Common myeloid progenitor, CD34-positive (primary cell): ENCODE measurements around the gene APRT.

Experiments
- CTCF ChIA-PET: fragments of 350-600 bp; sonication (Branson Sonifier 250); formaldehyde crosslinking; loops from one replicate; lab custom pipeline; 2021; ENCODE audit warnings: antibody characterized with exemption; lab: Charles Lee
- POLR2A ChIA-PET: fragments of 350-600 bp; sonication (Branson Sonifier 250); formaldehyde crosslinking; loops from one replicate; lab custom pipeline; 2021; ENCODE audit warnings: antibody characterized with exemption; lab: Charles Lee
- DNase-seq, 3 donors: peaks; one replicate each; pipeline versions ENCODE4 v3.0.0 to v3.0.0-alpha.2; 2013
- H3K27ac ChIP-seq, 2 experiments: 1 replicate in 1 of 2; 2 replicates in 1 of 2; pipeline ENCODE4 v1.7.0; 2013; ENCODE audit warnings: inconsistent platforms in 2 of 2, low read length in 2 of 2, mild to moderate bottlenecking in 2 of 2, low read depth in 1 of 2, moderate library complexity in 1 of 2; ENCODE audit not compliant: severe bottlenecking in 2 of 2, insufficient read depth in 1 of 2, poor library complexity in 1 of 2
- H3K27me3 ChIP-seq, 5 experiments: replicated peaks in 2 of 5; 1 replicate in 3 of 5; 2 replicates in 2 of 5; pipeline versions ENCODE4 v1.6.1 to v1.7.0; 2013; ENCODE audit warnings: low read length in 4 of 5, mild to moderate bottlenecking in 2 of 5, moderate library complexity in 2 of 5, inconsistent platforms in 1 of 5; ENCODE audit not compliant: insufficient read depth in 5 of 5, control insufficient read depth in 4 of 5
- H3K36me3 ChIP-seq, 4 experiments: 1 replicate in 2 of 4; 2 replicates in 2 of 4; pipeline versions ENCODE4 v1.6.1 to v1.7.0; 2013; ENCODE audit warnings: low read length in 3 of 4, control low read depth in 1 of 4, mild to moderate bottlenecking in 1 of 4; ENCODE audit not compliant: control insufficient read depth in 4 of 4, insufficient read depth in 4 of 4
- H3K4me1 ChIP-seq, 4 experiments: 1 replicate in 3 of 4; 2 replicates in 1 of 4; pipeline versions ENCODE4 v1.6.1 to v1.7.1; 2013; ENCODE audit warnings: low read length in 3 of 4, mild to moderate bottlenecking in 3 of 4, control low read depth in 1 of 4, inconsistent platforms in 1 of 4, moderate library complexity in 1 of 4; ENCODE audit not compliant: control insufficient read depth in 4 of 4, insufficient read depth in 4 of 4; ENCODE audit errors: control extremely low read depth in 1 of 4
- H3K4me3 ChIP-seq, 7 experiments: 1 replicate in 4 of 7; 2 replicates in 3 of 7; pipeline versions ENCODE4 v1.5.1 to v1.7.0; 2013; ENCODE audit warnings: mild to moderate bottlenecking in 7 of 7, low read length in 6 of 7, moderate library complexity in 6 of 7, inconsistent platforms in 2 of 7, low read depth in 2 of 7, control low read depth in 1 of 7; ENCODE audit not compliant: insufficient read depth in 4 of 7, control insufficient read depth in 1 of 7; ENCODE audit errors: extremely low read depth in 1 of 7
- H3K9me3 ChIP-seq, 5 experiments: 1 replicate in 4 of 5; 2 replicates in 1 of 5; pipeline versions ENCODE4 v1.6.1 to v1.7.1; 2013; ENCODE audit warnings: low read length in 4 of 5, mild to moderate bottlenecking in 2 of 5, inconsistent platforms in 1 of 5, low read depth in 1 of 5, moderate library complexity in 1 of 5; ENCODE audit not compliant: control insufficient read depth in 4 of 5, insufficient read depth in 2 of 5; ENCODE audit errors: control extremely low read depth in 1 of 5
- WGBS: methylation state at CpG from one replicate; pipeline ENCODE4 v1.1.5; 2013; ENCODE audit not compliant: insufficient coverage; 5-methylcytosine and 5-hydroxymethylcytosine counted together

APRT gene

DNA sequence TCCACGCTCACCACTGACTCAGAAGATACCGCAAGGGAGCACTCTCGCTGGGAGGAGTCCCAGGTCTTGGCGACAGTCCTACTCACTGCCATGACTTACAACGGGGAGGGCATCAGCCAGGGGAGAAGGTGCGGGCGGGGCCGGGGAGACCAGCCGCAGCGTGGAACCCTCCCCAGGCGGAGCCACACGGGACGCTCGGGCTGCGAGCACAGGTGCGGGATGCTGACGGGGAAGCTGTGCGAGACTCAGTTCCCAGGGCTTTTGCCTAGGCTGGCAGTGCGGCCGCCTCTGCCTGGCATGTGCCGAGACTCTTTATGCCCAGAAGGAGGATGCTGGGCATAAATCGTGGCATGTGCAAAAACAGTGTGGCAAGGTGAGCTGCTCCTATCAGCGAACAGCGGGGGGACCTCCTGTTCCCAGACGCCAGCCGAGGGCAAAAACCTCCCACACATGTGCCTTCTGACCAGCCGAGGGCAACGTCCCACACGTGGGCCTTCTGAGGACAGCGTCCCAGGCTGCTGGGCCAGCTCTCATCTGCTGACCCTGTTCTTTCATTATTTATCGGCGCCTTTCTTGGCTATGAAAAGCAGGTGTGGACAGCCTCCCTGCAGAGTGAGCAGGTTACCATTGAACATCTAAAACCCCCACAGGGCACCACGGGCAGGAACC is 38.9 kb upstream of the APRT start:
- Histone ChIP-seq H3K27me3 (no peaks in the 10 kb centered on the region), H3K4me1 (peaks cover 3 to 25% (median 15%) of the 10 kb centered on the region in 4 experiments), H3K27ac (no peak overlapping the region), H3K4me3 (no peak overlapping the region), H3K9me3 (no peaks in the 10 kb centered on the region), H3K36me3 (peaks cover 0 to 12% (median 4%) of the 10 kb centered on the region in 4 experiments)
- 94% methylated on average over 31 of the region's 33 CpGs for WGBS
- no peak for DNase-seq
- ChIA-PET CTCF (interaction anchor here (1.2 kb wide), 1 partner anchor 33 kb away, joined by 3 read pairs; no protein-coding TSS in a partner anchor), POLR2A (no interaction called here)

- ChIA-PET CTCF (no interaction called here), POLR2A (no interaction called here)
- Histone ChIP-seq H3K27ac (no peak overlapping the region), H3K9me3 (no peaks in the 10 kb centered on the region), H3K4me3 (no peak overlapping the region), H3K4me1 (peaks cover 0 to 4% (median 0%) of the 10 kb centered on the region in 4 experiments), H3K27me3 (no peaks in the 10 kb centered on the region), H3K36me3 (peaks cover 0 to 12% (median 3%) of the 10 kb centered on the region in 4 experiments)
- 95% methylated on average over 20 of the region's 21 CpGs for WGBS
- DNase-seq: no peak
Observed at GRCh38 chr16:88848557-88848956, 36.8 kb upstream of the APRT start.

- CTCF ChIA-PET: no interaction called here
- no peaks in the 10 kb centered on the region for H3K4me1 ChIP-seq
- no peak overlapping the region for H3K27ac ChIP-seq
- DNase-seq: no peak
- WGBS: 98% methylated on average over 18 of the region's 18 CpGs
- H3K36me3 ChIP-seq: peaks cover 0 to 16% (median 6%) of the 10 kb centered on the region in 4 experiments
- H3K4me3 ChIP-seq: no peak overlapping the region
- POLR2A ChIA-PET: no interaction called here
- H3K9me3 ChIP-seq: no peaks in the 10 kb centered on the region
- H3K27me3 ChIP-seq: no peaks in the 10 kb centered on the region
Observed at GRCh38 chr16:88847654-88848053, 35.9 kb upstream of the APRT start.

DNA sequence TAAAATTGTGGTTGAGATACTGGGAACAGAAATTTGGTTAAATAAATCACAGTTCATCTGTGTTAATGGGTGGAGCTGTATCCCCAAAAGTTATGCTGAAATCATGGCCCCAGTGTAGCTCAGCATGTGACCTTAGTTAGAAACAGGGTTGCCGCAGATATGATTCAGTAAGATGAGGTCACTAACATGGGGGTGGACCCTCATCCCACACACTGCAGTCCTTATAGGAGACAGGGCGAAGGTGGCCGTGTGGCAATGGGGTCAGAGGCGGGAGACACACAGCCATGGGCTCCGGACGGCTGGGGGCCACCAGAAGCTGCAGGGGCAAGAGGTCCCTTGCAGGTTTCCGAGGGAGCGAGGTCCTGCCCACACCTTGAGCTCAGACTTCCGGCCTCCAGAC is 34.4 kb upstream of the APRT start:
- H3K27ac ChIP-seq: no peak overlapping the region
- DNase-seq: no peak
- POLR2A ChIA-PET: interaction anchor here (0.8 kb wide), 1 partner anchor 9 kb away, joined by 3 read pairs; no protein-coding TSS in a partner anchor
- WGBS: 100% methylated on average over 9 of the region's 9 CpGs
- no peak overlapping the region for H3K4me3 ChIP-seq
- no peaks in the 10 kb centered on the region for H3K27me3 ChIP-seq
- peaks cover 0 to 15% (median 6%) of the 10 kb centered on the region in 4 experiments for H3K36me3 ChIP-seq
- H3K9me3 ChIP-seq: no peaks in the 10 kb centered on the region
- no peaks in the 10 kb centered on the region for H3K4me1 ChIP-seq
- CTCF ChIA-PET: interaction anchor here (1.2 to 1.9 kb wide), 4 partner anchors 11 to 122 kb away, joined by 3 to 6 read pairs (median 4); partner anchors contain the start of genes GALNS and TRAPPC2L

GRCh38 chr16:88844419-88845036 is 32.8 kb upstream of the APRT start:
- H3K4me1 ChIP-seq: no peaks in the 10 kb centered on the region
- no peak overlapping the region for H3K4me3 ChIP-seq
- CTCF ChIA-PET: no interaction called here
- H3K36me3 ChIP-seq: peaks cover 0 to 19% (median 11%) of the 10 kb centered on the region in 4 experiments
- no peaks in the 10 kb centered on the region for H3K9me3 ChIP-seq
- H3K27ac ChIP-seq: no peak overlapping the region
- POLR2A ChIA-PET: no interaction called here
- no peaks in the 10 kb centered on the region for H3K27me3 ChIP-seq
- DNase-seq: no peak
- 95% methylated on average over 10 of the region's 11 CpGs for WGBS

- H3K27ac ChIP-seq: no peak overlapping the region
- no peaks in the 10 kb centered on the region for H3K9me3 ChIP-seq
- no peak for DNase-seq
- POLR2A ChIA-PET: no interaction called here
- CTCF ChIA-PET: no interaction called here
- WGBS: 97% methylated on average over 20 of the region's 20 CpGs
- no peaks in the 10 kb centered on the region for H3K27me3 ChIP-seq
- H3K4me3 ChIP-seq: no peak overlapping the region
- no peaks in the 10 kb centered on the region for H3K4me1 ChIP-seq
- H3K36me3 ChIP-seq: peaks cover 0 to 22% (median 15%) of the 10 kb centered on the region in 4 experiments
Observed at GRCh38 chr16:88843256-88843655, 31.5 kb upstream of the APRT start.

GRCh38 chr16:88842806-88843205 is 31.1 kb upstream of the APRT start:
- CTCF ChIA-PET: no interaction called here
- H3K27me3 ChIP-seq: no peaks in the 10 kb centered on the region
- no peak for DNase-seq
- no peak overlapping the region for H3K4me3 ChIP-seq
- H3K36me3 ChIP-seq: peaks cover 0 to 21% (median 14%) of the 10 kb centered on the region in 4 experiments
- H3K27ac ChIP-seq: no peak overlapping the region
- 98% methylated on average over 24 of the region's 25 CpGs for WGBS
- POLR2A ChIA-PET: no interaction called here
- no peaks in the 10 kb centered on the region for H3K9me3 ChIP-seq
- H3K4me1 ChIP-seq: no peaks in the 10 kb centered on the region
